NCI-H226 (cell line): ENCODE measurements around the gene FIGLA.

Experiments
- DNase-seq: peaks from one replicate; pipeline ENCODE4 v3.0.0-alpha.2; 2015

FIGLA gene

DNA sequence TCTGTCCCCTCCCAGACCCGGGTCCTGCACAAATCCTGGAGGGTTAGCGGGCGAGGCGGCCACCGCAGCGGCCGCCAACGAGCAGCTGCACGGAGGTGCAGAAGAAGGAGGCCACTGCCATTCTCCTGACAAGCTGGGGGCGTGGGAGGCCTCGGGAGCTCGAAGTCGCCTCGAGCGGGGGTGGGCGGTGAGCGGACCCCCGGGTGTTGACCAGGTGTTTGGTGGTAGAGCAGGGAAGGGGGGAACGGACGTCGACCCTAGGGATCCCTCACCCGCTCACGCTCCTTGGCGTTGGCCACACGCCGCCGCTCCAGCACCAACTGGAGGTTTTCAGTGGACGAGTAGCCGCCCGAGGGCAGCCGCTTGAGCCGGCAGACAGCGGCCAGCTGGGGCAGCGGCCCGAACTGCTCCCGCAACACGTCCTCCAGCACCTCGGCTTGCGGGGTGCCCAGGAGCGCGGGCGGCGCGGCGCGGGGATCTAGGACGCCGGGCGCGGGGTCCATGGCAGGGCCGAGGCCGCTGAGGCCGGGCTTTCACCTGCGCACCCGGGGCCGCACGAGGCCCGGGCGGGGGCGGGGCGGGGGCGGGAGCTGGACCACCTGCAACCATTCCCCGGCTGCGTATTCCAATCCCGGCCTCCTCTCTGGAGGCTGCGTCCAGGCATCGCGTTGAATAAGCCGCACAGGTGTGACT, at the start of gene FIGLA:
FIGLA (minus strand) TSS at position 508 of the 693 bp plus-strand sequence; CDS start at position 503, 5 bp downstream.
- DNase-seq, result no peak

- no peak for DNase-seq
Observed at GRCh38 chr2:70837980-70838925, 47.8 kb upstream of the FIGLA start.

GRCh38 chr2:70835643-70836042, 45.2 kb upstream of the FIGLA start, which contains the start of gene CD207:
TSS of gene CD207 (minus strand) at chr2:70835816. CDS start at chr2:70835776, 40 bp downstream.
- DNase-seq, result no peak

GRCh38 chr2:70834881-70835280, 44.4 kb upstream of the FIGLA start:
- DNase-seq, result no peak

DNA sequence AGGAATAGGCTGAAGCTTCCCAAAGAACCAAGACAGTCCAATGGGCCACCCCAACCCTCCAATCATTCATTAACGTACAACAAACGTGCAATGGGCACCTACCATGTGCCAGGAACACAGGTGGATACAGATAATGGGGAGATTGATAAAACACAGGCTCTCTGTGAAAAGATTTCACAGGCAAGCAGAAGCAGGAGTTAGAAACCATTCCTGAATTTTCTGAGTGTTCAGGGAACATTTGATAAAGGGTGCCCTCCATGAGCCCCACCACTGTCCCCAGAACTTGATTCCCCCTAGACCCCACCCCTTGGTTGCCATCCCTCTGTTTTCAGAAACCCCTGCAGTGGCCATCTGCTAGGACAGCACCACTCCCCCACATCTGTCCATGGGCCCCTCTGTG, 43.7 kb upstream of the FIGLA start:
- DNase-seq, result no peak

GRCh38 chr2:70833246-70833645, 42.8 kb upstream of the FIGLA start:
- DNase-seq, result no peak

DNA sequence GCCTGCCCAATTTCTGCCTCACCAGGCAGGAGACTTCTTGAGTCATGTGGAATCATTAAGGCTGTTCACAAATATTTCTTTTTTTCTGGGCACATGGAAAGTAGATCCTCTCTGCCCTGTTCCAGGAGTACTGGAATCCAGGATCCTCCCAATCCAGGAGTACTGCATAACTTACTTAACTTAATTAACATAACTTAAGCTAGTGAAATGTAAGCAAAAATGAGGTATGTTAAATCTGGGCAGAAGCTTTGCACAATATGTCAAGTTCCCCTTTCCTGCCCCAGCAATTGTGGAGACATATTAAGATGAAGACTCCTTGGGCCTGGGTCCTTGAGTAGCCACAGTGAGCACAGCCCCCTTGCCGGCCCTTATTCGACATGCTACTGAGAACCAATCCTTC, 41.9 kb upstream of the FIGLA start:
- no peak for DNase-seq

GRCh38 chr2:70831861-70832260, 41.4 kb upstream of the FIGLA start:
- DNase-seq, result no peak

DNA sequence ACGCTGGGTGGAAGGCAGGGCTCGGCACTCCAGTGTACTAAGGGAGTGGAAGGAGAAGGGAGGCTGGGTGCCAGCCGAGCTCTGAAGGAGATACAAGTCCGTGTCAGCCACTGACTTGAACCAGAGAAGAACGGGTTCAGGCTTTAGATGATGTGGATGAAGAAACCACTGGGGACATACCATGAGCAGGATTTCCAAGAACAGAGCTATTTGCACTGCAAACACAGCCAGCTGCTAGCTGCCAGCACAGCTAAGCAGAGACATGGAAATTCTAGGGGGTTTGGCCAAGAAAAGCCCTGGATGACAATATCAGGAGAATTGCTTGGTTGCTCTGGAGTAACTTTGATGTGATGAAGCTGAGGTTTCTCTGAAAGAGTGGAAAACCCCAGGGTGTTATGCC, 39.9 kb upstream of the FIGLA start:
- DNase-seq, result no peak

DNA sequence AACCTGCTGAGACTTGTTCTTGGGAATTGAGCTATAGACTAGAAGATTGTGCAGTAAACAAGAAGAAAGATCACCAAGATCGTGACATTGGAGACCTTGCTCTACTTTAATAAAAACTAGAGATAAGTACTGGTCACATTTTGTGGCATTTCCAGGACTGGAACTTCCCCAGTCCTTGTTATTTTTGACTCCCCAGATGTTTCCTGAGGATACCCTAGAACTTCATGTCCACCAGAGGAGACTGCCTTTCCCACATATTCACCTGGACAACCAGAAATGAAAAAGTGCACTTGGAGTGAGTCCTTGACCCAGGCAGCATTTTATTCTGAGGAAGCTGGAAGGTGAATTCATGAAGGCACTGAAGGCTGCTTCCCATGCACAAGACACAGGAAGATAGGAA, 39.5 kb upstream of the FIGLA start:
- DNase-seq, result no peak

GRCh38 chr2:70828914-70829824, 38.7 kb upstream of the FIGLA start:
- peak; percentile 87 for DNase-seq

- no peak for DNase-seq
Observed at GRCh38 chr2:70828115-70828514, 37.7 kb upstream of the FIGLA start.

DNA sequence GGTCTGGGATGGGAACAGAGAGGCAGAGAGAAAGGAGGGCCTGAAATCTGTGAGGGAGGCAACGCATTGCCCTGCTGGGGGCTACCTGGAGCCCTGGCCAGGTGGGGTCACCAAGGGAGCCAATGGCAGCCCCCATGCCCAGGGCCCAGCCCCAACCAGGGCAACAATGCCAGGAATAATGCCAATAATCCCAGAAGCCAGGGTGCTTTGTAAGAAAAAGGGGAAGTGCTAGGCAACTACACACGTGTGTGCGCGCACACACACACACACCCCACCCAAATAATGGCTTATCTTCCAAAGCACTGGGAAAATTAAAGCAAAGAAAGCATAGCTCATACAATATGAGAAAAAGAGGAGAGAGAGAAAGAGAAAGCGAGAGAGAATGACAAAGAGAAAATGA, 36.9 kb upstream of the FIGLA start:
- DNase-seq, result no peak

DNA sequence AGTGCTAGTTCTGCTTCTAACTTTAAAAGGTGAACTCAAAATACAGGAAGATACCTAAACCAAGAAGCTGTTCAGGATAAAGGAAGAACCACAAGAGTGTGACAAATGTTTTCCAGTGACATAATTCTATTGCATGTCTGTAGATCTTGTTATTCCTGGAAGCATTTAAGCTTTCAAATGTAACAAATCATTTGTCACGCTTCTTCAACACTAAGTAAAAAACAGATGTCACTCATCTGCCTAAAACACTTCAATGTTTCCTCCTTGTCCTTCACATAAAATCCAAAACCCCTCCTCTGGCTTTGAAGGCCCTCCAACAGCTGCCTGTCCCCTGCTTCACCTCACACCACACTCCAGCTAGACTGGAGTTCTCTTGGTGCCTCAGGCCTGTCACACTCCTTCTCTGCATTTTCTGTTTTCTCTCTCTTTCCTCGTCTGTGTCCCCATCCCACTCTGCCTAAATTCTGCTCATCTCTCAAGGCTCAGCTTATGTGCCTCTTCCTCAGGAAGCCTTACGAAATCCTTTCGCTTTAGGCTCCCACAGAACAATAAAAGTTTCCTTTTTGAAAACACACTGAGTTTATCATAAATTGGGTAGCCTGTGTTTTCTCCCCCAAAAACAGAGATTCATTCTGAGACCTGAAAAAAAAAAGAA, 36.4 kb upstream of the FIGLA start:
- DNase-seq, result no peak

- DNase-seq, result no peak
Observed at GRCh38 chr2:70823249-70823648, 32.8 kb upstream of the FIGLA start.

- no peak for DNase-seq
Observed at GRCh38 chr2:70822843-70823242, 32.4 kb upstream of the FIGLA start.

- DNase-seq, result no peak
Observed at GRCh38 chr2:70820499-70820898, 30.1 kb upstream of the FIGLA start, which contains the start of gene CLEC4F. TSS of gene CLEC4F (minus strand) at chr2:70820599. CDS start at chr2:70820523, 76 bp downstream.

- no peak for DNase-seq
Observed at GRCh38 chr2:70817284-70817954, 27.0 kb upstream of the FIGLA start.

GRCh38 chr2:70816726-70817125, 26.3 kb upstream of the FIGLA start:
- no peak for DNase-seq

- DNase-seq, result no peak
Observed at GRCh38 chr2:70808983-70809958, 18.8 kb upstream of the FIGLA start.

DNA sequence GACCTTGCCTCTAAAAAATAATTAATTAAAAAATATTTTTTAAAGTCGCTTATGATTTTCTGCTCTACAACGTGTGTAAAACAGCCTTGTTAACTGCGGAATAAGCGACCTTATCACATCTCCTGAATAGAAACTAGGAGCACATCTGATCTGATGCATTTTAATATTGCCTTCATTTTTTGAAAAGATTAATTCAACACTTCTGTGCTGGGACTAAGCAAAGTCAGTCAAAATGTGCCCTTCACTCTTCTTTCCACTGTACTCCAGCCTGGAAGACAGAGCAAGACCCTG, 17.3 kb upstream of the FIGLA start:
- DNase-seq, result no peak
